Left lobe of liver (tissue), 2 donors: Measurements from ENCODE around the gene SLC16A4. TPM values are rescaled to one million over a fixed set of nuclear protein-coding genes. Genes with fewer than 3 reads are reported as not detected.
A peak's percentile ranks its signal among the peaks of the same experiment; 100 is the strongest.
"Not testable (repeated sequence)": the region's sequence is repeated elsewhere in the genome, so short reads cannot be mapped to it uniquely, and the experiment has no call there.

Experiments used
- ATAC-seq: fragments of 200-7000 bp; cut with Tn5 transposase; one replicate; pipeline ENCODE4 v1.9.1; 2020; ENCODE audit warnings: mild to moderate bottlenecking, moderate library complexity
- DNase-seq: peaks from one replicate; pipeline ENCODE4 v3.0.0-alpha.2; 2020; ENCODE audit warnings: low spot score
- total RNA-seq: library from RNA; stranded (reverse); gene quantifications from one replicate; pipeline ENCODE4 v1.2.1, GENCODE V29; 2021
- donor health status: DM: no; HTN: no; CAD: no; lungs with moderate emphysema.
- donor health status: DM: no; HTN: yes; CAD: no.

The SLC16A4 gene
- 3.5 TPM for total RNA-seq

DNA sequence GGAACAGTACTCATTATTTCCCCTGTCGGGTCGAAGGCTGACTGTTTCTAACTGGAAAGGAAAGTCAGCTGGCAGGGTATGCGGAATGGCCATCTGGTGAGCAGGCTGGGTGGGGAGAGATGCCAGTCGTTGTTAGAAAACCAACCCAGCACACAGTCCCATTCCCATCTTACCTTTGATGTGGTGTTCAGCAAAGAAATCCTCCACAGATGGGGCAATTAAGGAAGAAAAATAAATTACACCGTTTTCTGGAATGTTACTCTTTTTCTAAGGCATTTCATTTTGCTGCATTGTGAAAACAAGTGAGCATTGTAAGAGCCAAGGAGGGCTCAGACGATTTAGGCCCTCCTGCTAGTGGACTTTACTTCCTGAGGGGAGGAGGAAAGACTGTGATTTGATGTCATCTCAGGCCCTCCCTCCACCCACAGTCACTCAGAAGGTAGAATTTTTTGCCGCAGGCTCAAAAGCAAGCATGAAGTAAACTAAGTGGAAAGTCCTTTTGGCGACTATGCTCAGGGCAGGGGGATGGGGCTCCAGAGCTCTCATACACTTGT is at the start of gene SLC16A4:
TSS of gene SLC16A4 (minus strand) at position 335 of the 554 bp plus-strand sequence. CDS start 1,703 bp downstream, outside the sequence.
- ATAC-seq (peak; percentile 90), DNase-seq (no peak)

DNA sequence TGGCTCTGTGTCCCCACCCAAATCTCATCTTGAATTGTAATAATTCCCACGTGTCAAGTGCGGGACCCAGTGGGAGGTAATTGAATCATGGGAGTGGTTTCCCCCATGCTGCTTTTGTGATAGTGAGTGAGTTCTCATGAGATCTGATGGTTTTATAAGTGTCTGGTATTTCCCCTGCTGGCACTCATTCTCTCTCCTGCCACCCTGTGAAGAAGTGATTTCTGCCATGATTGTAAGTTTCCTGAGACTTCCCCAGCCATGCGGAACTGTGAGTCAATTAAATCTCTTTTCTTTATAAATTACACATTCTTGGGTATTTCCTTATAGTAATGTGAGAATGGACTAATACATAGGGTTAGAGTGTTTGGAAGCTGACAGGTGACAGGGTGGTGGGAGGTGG is 49.0 kb upstream of the SLC16A4 start:
- not testable (repeated sequence) for ATAC-seq

DNA sequence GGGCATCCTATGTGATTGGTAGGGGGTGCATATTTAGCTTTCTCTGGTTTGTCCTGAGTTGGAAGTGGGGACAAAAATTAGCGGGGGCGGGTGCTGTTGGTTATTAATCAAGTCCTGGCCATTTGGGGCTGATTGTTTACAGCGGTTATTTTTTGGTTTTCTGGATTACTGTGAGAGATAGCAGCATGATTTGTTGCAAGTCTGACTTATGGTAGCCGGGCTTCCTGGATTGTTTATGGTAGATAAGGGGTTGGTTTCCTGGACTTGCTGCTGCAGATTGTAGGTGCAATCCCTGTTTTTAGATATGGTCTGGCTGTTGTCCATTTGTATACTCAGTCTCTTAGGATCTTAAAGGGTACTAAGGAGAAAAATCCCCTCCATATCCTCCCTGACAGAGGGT is 48.1 kb upstream of the SLC16A4 start:
- ATAC-seq (no peak), DNase-seq (no peak)

More for the DNA sequence above, 49.0 kb upstream of the SLC16A4 start:
- not testable (repeated sequence) for DNase-seq

DNA sequence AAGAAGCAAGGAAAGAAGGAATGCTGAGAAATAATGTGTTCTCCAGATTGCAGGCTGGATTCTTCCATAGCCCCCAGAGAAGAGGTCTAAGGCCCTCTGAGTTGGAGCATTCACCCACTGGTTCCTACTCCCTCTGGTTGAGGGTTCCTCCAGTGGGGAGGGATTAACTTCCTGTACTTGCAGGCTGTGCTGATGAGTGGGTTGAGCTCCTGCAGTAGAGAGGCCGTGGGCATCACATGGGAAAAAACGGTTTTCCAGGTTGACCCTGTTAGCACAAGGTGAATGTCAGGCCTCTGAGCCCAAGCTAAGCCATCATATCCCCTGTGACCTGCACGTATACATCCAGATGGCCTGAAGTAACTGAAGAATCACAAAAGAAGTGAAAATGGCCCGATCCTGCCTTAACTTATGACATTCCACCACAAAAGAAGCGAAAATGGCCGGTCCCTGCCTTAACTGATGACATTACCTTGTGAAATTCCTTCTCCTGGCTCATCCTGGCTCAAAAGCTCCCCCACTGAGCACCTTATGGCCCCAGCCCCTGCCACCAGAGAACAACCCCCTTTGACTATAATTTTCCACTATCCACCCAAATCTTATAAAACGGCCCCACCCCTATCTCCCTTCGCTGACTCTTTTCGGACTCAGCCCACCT is 46.9 kb upstream of the SLC16A4 start:
- ATAC-seq, DNase-seq: not testable (repeated sequence)

DNA sequence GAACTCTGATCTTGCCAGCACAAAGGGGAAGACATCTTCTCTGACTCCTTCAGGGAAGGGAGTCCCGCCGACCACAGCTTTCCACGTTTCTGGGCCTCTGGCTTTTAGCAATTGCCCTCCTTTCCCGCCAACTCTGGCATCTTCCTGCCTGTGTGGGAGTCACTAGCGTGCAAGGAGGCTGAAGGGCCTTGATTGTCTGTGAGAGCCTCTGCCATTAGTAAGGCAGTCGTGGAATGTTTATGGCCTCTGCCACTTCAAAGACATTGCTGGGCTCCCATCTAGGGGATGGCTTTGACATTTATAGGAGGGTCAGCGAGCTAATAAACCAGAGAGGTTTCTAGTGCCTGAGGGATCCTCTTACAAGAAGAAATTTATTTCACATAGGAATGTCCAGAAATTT is 45.8 kb upstream of the SLC16A4 start:
- ATAC-seq (no peak), DNase-seq (no peak)

DNA sequence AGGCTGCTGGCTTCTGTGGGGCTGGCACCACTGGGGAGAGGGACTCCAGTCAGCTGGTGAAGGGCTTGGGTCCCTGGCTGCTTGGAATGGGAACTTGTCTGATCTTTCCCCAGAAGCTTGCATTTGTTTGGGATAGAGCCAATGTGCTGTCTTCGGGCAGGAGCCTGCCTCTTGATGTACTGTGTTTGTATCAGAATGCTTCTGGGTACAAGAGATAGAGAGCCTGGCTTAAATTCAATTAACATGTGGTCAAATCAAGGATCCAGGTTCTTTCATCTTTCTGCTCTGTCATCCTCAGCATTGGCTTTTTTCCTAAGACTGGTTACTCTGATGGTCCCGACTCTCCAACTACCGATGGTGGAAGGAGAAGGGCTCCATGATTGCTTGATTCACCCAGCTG is 44.1 kb upstream of the SLC16A4 start:
- no peak for DNase-seq

DNA sequence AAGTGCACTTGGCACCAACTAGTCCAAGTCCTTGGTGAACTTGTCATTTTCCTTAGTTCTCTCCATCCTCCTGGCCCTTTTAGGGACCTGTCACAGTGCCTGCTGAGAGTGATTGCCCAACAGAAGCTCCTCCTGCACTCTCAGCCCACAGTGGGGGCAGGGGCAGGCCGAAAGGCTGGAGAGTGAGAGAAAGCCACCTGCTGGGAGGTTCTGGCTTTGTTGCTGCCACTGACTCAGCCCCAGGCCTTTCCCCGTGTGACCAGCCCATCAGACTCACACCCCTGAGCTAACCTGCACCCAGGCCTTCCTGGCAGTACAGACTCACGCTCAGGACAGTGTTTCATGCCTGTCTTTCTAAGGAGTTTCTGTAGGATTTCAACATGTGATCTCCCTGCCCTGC is 43.0 kb upstream of the SLC16A4 start:
- peak; percentile 82 for DNase-seq
- peak; percentile 99 for ATAC-seq

More for the DNA sequence above, 44.1 kb upstream of the SLC16A4 start:
- ATAC-seq, result no peak

DNA sequence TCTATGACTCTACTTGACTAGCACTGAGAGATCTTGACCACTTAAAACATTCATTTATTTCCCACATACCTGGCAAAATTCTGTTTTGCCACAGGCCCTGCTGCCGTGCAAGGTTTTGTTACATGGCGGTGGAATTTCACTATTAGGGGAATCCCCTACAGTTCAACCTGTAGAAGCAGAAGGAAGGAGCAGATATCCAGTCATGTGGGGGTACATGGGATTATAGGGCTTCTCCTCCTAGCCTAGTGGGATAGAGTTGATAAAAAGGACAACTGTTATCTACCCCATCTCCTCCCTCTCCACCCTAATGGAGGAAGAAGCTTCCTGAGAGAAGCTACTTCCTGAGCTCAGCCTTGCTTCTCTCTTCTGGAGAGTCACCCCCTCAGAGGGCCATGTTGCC is 42.4 kb upstream of the SLC16A4 start:
- no peak for DNase-seq
- no peak for ATAC-seq

DNA sequence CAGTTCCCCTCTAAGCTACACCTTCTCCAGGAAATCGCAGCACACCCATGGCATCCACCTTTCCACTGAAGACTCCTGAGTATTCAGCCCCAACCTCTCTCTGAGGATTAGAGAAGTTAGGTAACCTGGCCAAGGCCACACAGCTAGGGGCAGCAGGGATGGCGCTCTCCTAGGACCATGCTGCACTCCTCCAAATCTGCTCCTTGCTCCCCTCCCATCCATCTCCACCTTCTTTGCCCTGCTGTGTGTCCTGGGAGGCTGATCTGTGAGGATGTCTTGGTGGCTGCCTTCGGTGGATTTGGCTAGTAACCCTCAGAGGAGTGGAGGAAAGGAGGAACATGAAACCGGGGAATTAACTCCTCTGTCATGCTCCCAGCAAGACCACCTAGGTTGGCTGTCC is 40.1 kb upstream of the SLC16A4 start:
- DNase-seq (no peak), ATAC-seq (no peak)

DNA sequence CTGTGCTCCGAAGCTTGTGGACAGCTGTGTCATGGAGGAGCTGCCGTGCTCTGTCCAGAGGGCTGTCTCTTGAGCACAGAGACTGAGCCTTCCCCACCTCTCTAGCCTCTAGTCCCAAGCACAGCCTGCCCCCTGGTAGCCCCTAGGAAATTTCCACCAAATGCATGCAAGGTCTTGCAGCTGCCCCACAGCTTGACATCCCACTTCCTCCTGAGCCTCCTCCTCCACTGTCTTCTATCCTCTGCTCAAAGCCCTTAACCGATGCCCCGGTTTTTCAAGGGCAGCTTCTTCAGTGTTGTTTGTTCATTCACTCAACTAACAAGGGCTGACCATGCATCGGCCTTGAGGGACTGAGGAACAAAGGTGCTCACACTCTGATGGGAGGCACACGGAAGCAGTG is 39.5 kb upstream of the SLC16A4 start:
- DNase-seq (no peak), ATAC-seq (no peak)

DNA sequence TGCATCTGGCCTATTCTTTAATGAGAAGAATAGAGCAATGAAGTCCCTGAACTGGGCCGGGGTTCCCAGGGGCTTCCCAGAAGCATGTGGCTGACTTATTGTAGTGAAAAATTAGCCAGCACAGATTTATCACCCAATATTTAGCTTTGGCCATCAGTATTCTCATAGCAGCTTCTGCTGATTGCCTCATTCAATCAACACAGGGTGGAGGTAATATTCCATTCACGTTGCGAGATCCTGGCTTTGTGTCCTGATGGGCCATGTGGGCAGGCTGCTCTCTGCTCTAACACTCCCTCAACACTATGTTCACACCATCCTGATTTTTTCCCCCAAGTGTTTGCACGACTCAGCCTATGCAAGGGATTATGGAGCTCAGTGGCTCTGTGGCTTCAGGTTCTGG is 38.1 kb upstream of the SLC16A4 start:
- DNase-seq (no peak), ATAC-seq (no peak)

DNA sequence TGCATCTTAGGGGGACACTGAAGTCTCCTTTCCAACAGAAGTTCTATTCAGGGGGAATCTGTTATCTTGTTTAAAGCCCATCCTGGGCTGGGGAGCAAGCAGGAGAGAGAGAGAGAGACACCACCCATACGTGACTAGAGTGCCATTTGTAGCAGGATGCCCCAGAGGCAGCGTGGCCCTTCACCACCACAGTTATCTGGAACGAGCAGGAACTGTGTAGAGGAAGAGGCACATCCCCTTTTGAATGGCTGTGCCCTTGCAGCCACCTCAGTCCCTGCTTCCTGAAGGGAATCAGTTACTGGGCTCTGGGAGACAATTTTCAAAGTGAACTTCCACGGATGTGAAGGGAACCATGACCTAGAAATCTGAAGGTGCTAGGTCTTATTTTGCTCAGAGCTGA is 36.0 kb upstream of the SLC16A4 start:
- DNase-seq (no peak), ATAC-seq (no peak)

DNA sequence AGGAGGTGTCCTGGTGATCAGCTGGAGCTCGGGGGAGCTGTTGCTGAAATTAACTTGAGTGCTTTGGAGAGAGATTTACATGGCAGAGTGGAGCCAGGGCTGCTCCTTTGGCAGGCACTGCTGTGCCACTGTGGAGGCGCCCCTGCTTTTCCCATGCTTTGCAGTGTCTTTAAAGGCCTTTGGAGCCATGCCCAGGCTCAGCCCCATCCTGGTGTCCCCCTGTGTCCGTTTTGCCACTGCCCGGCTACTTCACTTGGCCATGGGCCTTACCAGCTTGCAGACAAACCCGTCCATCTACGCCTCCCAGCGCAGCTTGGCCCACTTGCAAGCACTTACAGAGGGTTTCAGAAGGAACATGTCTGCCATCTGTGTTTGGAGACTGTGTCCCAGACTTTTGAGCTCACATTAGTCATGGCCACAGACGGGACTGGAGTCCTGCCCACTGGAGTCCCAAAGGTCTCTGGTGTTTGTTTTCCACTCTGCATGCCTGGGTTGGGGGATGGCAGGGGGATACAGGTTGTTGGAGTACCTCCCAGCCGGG is 34.9 kb upstream of the SLC16A4 start:
- DNase-seq, result no peak
- no peak for ATAC-seq

DNA sequence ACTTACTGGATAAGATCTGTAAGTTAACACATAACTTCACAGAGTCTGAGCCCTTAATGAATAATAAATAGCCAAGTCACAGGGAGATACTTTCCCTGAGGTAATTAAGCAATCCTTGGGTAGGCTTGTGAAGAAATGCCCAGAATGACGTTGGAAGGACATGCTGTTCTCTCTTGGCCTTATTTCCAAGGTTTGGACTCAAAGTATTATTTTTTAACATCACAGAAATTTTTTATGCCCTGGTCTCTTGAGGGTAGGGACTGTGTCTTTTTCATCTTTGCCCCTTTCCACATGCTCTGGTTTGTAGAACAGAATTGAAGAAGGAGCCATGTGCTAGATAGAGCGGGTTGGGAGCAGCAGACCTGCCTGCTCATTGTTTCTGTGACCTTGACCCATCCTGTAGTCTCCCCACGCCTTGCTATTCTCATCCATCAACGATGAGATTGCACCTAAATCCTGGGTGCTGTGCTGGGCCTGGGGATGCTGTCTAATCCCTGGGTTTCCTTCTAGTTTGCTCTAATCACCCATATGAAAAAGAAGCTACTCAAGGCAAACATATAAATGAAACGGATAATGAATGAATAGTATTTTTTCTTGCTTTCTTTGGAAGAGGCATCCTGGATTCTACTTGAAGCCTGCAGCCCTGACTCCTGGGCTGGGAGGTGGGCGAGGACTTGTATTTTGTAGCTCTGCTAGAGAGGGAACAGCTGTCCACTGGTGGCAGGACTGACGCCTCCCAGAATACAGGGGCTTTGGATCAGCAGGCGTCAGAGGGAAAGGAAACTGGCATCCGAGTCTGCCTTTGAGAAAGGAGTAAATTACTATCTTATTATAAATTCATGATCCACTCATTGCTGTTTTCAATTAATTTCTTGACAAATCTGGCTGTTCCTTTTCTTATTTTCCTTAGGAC is 34.1 kb upstream of the SLC16A4 start:
- no peak for DNase-seq
- ATAC-seq, result no peak

DNA sequence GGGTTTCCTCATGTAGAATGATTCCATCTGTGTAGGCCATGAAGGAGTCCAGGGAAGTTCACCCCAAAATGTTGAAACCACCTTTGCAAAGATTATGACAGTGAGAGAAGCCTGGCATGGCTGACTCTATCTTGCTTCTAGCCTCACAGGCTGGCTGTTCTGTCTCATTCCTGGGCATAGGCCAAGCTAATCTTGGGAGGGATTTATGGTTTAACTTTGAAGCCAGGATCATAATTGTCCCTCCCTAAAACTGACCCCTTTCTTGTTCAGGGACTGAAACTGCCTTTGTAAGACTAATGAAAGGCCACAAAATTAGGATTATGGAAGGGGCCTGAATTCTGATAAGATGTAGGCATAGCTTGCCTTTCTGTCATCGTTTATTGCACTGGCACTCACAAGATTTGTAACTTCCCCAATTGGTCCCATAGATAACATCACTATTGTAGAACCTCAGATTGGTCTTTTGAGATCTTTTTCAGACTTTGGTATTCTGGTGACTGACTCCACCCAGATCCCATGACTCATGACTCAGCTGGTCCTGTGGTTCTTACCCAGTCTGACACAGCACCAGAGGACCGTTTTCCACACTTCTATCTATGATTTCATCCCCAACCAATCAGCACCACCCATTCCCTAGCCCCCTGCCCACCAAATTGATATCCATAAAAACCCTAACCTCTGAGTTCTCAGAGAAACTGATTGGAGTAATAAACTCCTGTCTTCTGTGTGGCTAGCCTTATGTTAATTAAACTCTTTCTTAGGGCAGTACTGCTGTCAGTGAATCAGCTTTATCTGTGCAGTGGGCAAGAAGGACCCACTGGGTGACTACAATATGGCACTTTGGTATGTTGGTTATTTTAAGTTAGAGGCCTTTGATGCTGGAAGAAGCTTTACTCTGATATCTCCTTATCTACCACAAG is 30.3 kb upstream of the SLC16A4 start:
- DNase-seq, result no peak
- ATAC-seq, result no peak

DNA sequence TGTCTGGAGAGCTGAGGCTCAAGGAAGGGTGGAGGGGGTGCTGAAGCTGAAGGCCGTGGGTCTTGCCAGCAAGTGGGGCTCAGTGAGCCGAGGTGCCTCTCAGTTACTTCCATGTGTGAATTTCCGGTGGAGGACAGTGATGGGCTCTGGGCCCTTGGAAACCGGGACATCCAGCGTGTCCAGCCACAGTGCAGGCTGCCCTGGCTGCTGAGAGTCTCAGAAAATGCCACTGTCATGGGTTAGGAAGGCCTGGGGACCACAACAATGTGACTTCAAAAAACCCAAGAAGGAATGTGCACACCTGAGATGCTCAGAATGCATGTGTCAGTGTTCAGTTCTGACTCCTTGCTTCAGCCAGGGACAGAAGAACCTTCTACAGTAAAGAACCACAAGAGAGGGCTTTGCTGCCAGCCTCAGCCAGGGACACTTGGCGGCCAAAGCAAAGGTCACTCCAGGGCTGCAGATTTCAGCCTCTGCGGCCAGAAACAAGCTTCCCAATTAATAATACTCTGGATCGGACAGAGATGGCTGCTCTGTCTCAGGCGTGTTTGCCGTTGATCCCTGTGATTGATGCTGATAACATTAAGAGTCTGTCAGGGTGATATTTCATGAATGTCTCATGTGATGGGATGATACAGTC is 29.3 kb upstream of the SLC16A4 start:
- no peak for DNase-seq
- peak; percentile 96 for ATAC-seq

DNA sequence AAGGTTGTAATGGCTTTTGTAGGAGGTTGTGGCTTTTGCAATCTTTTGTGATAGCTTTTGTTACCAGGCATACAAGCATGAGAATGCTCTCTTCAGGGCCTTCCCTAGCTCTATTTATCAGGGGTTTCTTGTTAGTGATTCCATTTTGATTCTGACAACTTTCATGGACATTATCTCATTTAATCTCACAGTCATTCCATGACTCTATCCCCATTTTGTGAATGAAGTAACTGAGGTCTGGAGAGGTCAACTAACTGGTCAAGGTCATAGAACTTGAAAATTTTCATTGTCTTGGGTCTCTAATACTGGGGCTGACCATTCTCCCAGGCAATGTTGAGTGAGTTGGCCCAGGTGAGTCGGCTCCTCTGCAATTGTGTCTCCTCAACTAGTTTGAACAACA is 27.9 kb upstream of the SLC16A4 start:
- ATAC-seq, result no peak
- no peak for DNase-seq

DNA sequence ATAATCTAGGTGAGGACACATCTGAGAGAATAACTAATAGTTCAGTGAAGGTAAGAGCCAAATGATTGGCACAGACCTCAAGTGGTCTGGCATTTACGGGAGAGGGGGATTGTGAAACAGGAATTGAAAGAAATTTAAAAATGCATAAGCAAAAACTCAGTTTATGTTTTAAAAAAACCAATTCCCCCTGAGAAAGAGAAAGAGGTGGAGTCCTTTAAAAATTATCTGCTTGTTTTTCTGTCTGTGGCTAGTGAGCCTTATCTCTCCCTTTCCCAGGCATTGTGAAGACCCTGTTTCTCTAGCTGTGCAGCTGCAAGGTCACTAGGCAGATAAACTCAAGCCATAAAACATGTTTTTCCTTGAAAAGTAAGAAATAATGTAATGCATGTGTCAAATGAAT is 22.2 kb upstream of the SLC16A4 start:
- ATAC-seq, DNase-seq: not testable (repeated sequence)

DNA sequence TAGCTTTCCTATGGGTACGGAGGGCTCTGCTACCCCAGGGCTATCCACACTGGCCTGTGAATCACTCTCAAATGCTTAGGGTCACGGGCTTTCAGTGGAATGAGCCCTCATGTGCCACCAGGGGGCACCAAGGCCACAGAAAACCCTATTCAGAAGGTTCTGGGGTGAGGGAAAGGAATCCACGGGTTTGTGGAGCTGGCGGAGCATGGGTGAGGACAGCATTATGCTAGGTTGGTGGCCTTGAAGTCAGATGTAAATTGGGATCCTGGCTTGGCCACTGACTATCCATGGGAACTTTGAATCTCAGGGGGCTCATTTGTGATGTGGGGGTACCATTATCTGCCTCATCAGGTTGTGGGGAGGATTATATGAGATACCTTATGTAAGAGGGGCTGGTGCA is 21.8 kb upstream of the SLC16A4 start:
- DNase-seq, result peak; percentile 69
- ATAC-seq, result peak; percentile 81

DNA sequence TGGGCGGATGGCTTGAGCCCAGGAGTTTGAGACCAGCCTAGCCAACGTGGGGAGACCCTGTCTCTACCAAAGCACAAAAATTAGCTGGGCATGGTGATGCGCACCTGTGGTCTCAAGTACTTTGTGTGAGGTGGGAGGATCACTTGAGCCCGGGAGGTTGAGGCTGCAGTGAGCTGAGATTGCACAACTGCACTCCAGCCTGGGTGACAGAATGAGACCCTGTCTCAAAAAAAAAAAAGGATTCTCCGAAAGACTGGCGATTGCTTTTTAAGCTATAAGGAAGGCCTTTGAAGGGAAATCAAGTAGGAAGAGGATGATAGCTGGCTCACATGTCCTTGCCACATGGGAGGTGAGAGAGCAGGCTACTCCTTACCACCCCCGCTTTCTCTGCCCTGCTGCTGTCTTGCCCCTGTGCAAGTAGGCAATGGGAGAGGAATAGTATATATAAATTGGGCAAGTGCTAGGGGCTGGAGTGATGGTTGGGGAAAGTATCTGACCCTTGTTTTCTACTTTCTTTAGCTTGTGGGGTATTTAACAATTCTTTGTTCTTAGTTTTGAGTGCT is 20.4 kb upstream of the SLC16A4 start:
- ATAC-seq (no peak), DNase-seq (no peak)
